Mesothelial cell of epicardium (in vitro differentiated cells): ENCODE data around the gene DENR. TPM values are rescaled to one million over a fixed set of nuclear protein-coding genes. Genes with fewer than 3 reads are reported as not detected.
"Not testable (repeated sequence)": the region's sequence is repeated elsewhere in the genome, so short reads cannot be mapped to it uniquely, and the experiment has no call there.

Source experiments
- DNase-seq, 2 experiments: peaks; one replicate each; pipeline ENCODE4 v3.0.0; 2021; ENCODE audit warnings: low spot score in 2 of 2; ENCODE audit not compliant: unreplicated experiment in 2 of 2
- H3K27ac Mint-ChIP-seq: 2 replicates; pipeline ENCODE4 v1.8.0; 2021; ENCODE audit warnings: mixed read lengths
- H3K27me3 Mint-ChIP-seq: 2 replicates; pipeline ENCODE4 v1.8.0; 2021; ENCODE audit warnings: low read depth, mixed read lengths
- H3K36me3 Mint-ChIP-seq: 2 replicates; pipeline ENCODE4 v1.8.0; 2021; ENCODE audit warnings: mixed read lengths
- H3K4me1 Mint-ChIP-seq: 2 replicates; pipeline ENCODE4 v1.8.0; 2021; ENCODE audit warnings: mixed read lengths
- H3K4me3 Mint-ChIP-seq: 2 replicates; pipeline ENCODE4 v1.8.0; 2021; ENCODE audit warnings: mild to moderate bottlenecking, moderate library complexity, mixed read lengths
- H3K9me3 Mint-ChIP-seq: 2 replicates; pipeline ENCODE4 v1.8.0; 2021; ENCODE audit warnings: mixed read lengths
- CTCF ChIP-seq: fragments of 200-600 bp; sonication (generic); IDR thresholded peaks from one replicate; pipeline ENCODE4 v1.5.0; 2021; ENCODE audit warnings: antibody characterized with exemption; ENCODE audit not compliant: unreplicated experiment
- total RNA-seq: library from RNA; stranded (reverse); gene quantifications from 3 replicates; pipeline ENCODE4 v1.2.1, GENCODE V29; 2021

Gene DENR
- 66.4 to 69.5 TPM (median 69.4 TPM) in 3 replicates for total RNA-seq

- H3K27ac Mint-ChIP-seq = peak within 1 kb of the TSS; percentile 98
- H3K27me3 Mint-ChIP-seq = no peaks in the 10 kb centered on the region
- peak within 1 kb of the TSS; percentile 90 for H3K4me3 Mint-ChIP-seq
- H3K36me3 Mint-ChIP-seq = peaks cover 25% of the 10 kb centered on the region
- peak; percentile 99 to 100 for DNase-seq
- H3K9me3 Mint-ChIP-seq = no peaks in the 10 kb centered on the region
- peaks cover 54% of the 10 kb centered on the region for H3K4me1 Mint-ChIP-seq
- TF ChIP-seq CTCF = peak; percentile 69
These were observed at the start of gene DENR for GRCh38 chr12:122752464-122753318. Gene DENR, plus strand, starts transcription at chr12:122752824. Its CDS starts 878 bp downstream, at chr12:122753702.

GRCh38 chr12:122702890-122703611, 49.6 kb upstream of the DENR start, which contains the start of gene HCAR2:
Gene HCAR2, minus strand, starts transcription at chr12:122703357. Its CDS starts 74 bp downstream, at chr12:122703283.
- DNase-seq, H3K9me3 Mint-ChIP-seq, H3K36me3 Mint-ChIP-seq, H3K27me3 Mint-ChIP-seq: not testable (repeated sequence)
- Mint-ChIP-seq H3K4me3 (peak within 1 kb of the TSS; percentile 33), H3K27ac (peak within 1 kb of the TSS; percentile 94), H3K4me1 (peaks cover 37% of the 10 kb centered on the region)

GRCh38 chr12:122703841-122704240, 48.8 kb upstream of the DENR start:
- H3K9me3 Mint-ChIP-seq, DNase-seq, H3K36me3 Mint-ChIP-seq, H3K27me3 Mint-ChIP-seq: not testable (repeated sequence)
- Mint-ChIP-seq H3K4me1 (peaks cover 38% of the 10 kb centered on the region), H3K27ac (peak overlapping the region; percentile 94), H3K4me3 (peak overlapping the region; percentile 13)

- H3K36me3 Mint-ChIP-seq, H3K27me3 Mint-ChIP-seq, H3K9me3 Mint-ChIP-seq, DNase-seq: not testable (repeated sequence)
- Mint-ChIP-seq H3K27ac (peak overlapping the region; percentile 73), H3K4me3 (peak overlapping the region; percentile 8), H3K4me1 (peaks cover 30% of the 10 kb centered on the region)
These were observed 43.3 kb upstream of the DENR start for GRCh38 chr12:122709287-122709686.

- H3K27me3 Mint-ChIP-seq, H3K36me3 Mint-ChIP-seq, DNase-seq, H3K9me3 Mint-ChIP-seq: not testable (repeated sequence)
- Mint-ChIP-seq H3K4me3 (peak overlapping the region; percentile 13), H3K27ac (peak overlapping the region; percentile 94), H3K4me1 (peaks cover 41% of the 10 kb centered on the region)
These were observed 42.3 kb upstream of the DENR start for GRCh38 chr12:122710341-122710740.

- Mint-ChIP-seq H3K27ac (peak overlapping the region; percentile 94), H3K4me1 (peaks cover 44% of the 10 kb centered on the region)
These were observed 41.4 kb upstream of the DENR start for GRCh38 chr12:122711266-122711665.

GRCh38 chr12:122713491-122714188, 39.0 kb upstream of the DENR start:
- H3K4me1 Mint-ChIP-seq = peaks cover 37% of the 10 kb centered on the region
- H3K4me3 Mint-ChIP-seq, H3K27me3 Mint-ChIP-seq, H3K9me3 Mint-ChIP-seq, H3K27ac Mint-ChIP-seq, H3K36me3 Mint-ChIP-seq, DNase-seq: not testable (repeated sequence)

More at GRCh38 chr12:122711266-122711665, 41.4 kb upstream of the DENR start:
- H3K27me3 Mint-ChIP-seq, H3K4me3 Mint-ChIP-seq, H3K36me3 Mint-ChIP-seq, H3K9me3 Mint-ChIP-seq, DNase-seq: not testable (repeated sequence)

- Mint-ChIP-seq H3K27ac (peak overlapping the region; percentile 97), H3K4me1 (peaks cover 34% of the 10 kb centered on the region)
- not testable (repeated sequence) for DNase-seq, H3K9me3 Mint-ChIP-seq, H3K36me3 Mint-ChIP-seq, H3K4me3 Mint-ChIP-seq, H3K27me3 Mint-ChIP-seq
These were observed 37.4 kb upstream of the DENR start for GRCh38 chr12:122715211-122715610.

- DNase-seq, H3K4me3 Mint-ChIP-seq, H3K9me3 Mint-ChIP-seq, H3K36me3 Mint-ChIP-seq, H3K27me3 Mint-ChIP-seq: not testable (repeated sequence)
- peak within 1 kb of the TSS; percentile 97 for H3K27ac Mint-ChIP-seq
- peaks cover 30% of the 10 kb centered on the region for H3K4me1 Mint-ChIP-seq
These were observed 36.0 kb upstream of the DENR start, which contains the start of gene HCAR3 for GRCh38 chr12:122716658-122717057. Gene HCAR3, minus strand, starts transcription at chr12:122716811. Its CDS starts 74 bp downstream, at chr12:122716737.
